Activated T-cell treated with anti-CD3 and anti-CD28 coated beads, Interleukin-2, amount 50 U/mL, for 24 hours (primary cell): ENCODE data around the gene ZFP36L2.

Experiments
- DNase-seq: peaks from one replicate; pipeline ENCODE4 v3.0.0-alpha.2; 2020
- H3K27ac Mint-ChIP-seq: 2 replicates; pipeline ENCODE4 v1.8.0; 2020; ENCODE audit warnings: mild to moderate bottlenecking, mixed read lengths
- H3K27me3 Mint-ChIP-seq: 2 replicates; pipeline ENCODE4 v1.8.0; 2020; ENCODE audit warnings: mixed read lengths
- H3K36me3 Mint-ChIP-seq: 2 replicates; pipeline ENCODE4 v1.8.0; 2020; ENCODE audit warnings: low read depth, mixed read lengths
- H3K4me1 Mint-ChIP-seq: 2 replicates; pipeline ENCODE4 v1.8.0; 2020; ENCODE audit warnings: low read depth, mixed read lengths
- H3K4me3 Mint-ChIP-seq: 2 replicates; pipeline ENCODE4 v1.8.0; 2020; ENCODE audit warnings: mild to moderate bottlenecking, moderate library complexity, mixed read lengths
- H3K9me3 Mint-ChIP-seq: 2 replicates; pipeline ENCODE4 v1.8.0; 2020; ENCODE audit warnings: mixed read lengths

Gene ZFP36L2

DNA sequence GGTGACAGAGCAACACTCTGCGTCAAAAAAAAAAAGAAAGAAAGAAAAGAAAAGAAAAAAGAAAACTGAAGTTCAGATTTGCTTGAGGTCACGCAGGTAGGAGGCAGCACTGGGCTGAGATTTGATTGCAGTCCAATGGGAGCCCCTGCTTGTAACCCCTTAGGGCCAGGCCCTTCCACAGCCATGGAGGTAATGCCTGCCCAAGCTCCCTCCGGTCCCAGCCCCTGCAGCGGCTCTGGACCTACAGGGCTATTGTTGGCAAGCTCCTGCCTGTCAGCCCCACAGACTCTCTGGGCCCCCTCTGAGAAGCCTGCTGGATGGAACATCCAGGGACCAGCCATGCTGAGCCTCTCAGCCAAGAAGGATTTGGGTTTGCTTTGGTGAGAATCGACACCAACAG is 12.2 kb downstream of the ZFP36L2 start:
- Mint-ChIP-seq H3K27me3 (no peaks in the 10 kb centered on the region), H3K36me3 (no peaks in the 10 kb centered on the region), H3K27ac (no peak overlapping the region), H3K4me1 (peaks cover 44% of the 10 kb centered on the region), H3K9me3 (no peaks in the 10 kb centered on the region), H3K4me3 (no peak overlapping the region)
- no peak for DNase-seq

DNA sequence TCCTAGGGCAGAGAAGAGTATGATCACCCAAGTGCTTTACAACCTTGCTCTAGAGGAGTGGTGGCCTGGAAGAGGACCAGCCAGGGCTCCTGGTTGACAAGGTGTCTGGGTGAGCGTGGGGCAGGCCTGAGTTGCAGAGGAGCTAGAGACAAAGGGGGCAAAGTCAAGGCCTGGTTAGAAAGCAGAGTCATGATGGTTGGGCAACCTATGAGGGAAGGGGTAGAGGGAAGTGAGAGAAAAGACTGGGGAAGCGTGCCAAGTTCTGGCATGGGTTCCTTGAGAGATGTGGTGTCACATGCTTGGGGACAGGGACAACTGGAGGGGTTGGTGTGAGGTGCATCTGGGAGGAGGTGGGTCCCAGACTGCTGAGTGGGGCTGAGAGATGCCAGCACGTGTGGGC is 13.5 kb downstream of the ZFP36L2 start:
- peaks cover 32% of the 10 kb centered on the region for H3K4me1 Mint-ChIP-seq

GRCh38 chr2:43212216-43212835 is 14.1 kb downstream of the ZFP36L2 start:
- DNase-seq: no peak
- Mint-ChIP-seq H3K4me1 (peaks cover 31% of the 10 kb centered on the region), H3K4me3 (no peak overlapping the region), H3K36me3 (no peaks in the 10 kb centered on the region), H3K27ac (no peak overlapping the region), H3K9me3 (no peaks in the 10 kb centered on the region), H3K27me3 (no peaks in the 10 kb centered on the region)

More for the DNA sequence above, 13.5 kb downstream of the ZFP36L2 start:
- Mint-ChIP-seq H3K27ac (no peak overlapping the region), H3K4me3 (no peak overlapping the region), H3K36me3 (no peaks in the 10 kb centered on the region), H3K9me3 (no peaks in the 10 kb centered on the region), H3K27me3 (no peaks in the 10 kb centered on the region)
- no peak for DNase-seq

- H3K4me1 Mint-ChIP-seq: peaks cover 32% of the 10 kb centered on the region
- DNase-seq: no peak
- H3K36me3 Mint-ChIP-seq: no peaks in the 10 kb centered on the region
- H3K27ac Mint-ChIP-seq: no peak overlapping the region
- H3K9me3 Mint-ChIP-seq: no peaks in the 10 kb centered on the region
- H3K4me3 Mint-ChIP-seq: no peak overlapping the region
- H3K27me3 Mint-ChIP-seq: no peaks in the 10 kb centered on the region
Observed at GRCh38 chr2:43210467-43211303, 15.7 kb downstream of the ZFP36L2 start.

GRCh38 chr2:43210125-43210466 is 16.3 kb downstream of the ZFP36L2 start:
- H3K4me3 Mint-ChIP-seq: no peak overlapping the region
- DNase-seq: no peak
- H3K36me3 Mint-ChIP-seq: no peaks in the 10 kb centered on the region
- peak overlapping the region; percentile 44 for H3K27ac Mint-ChIP-seq
- no peaks in the 10 kb centered on the region for H3K27me3 Mint-ChIP-seq
- peaks cover 32% of the 10 kb centered on the region for H3K4me1 Mint-ChIP-seq
- H3K9me3 Mint-ChIP-seq: no peaks in the 10 kb centered on the region

- H3K27me3 Mint-ChIP-seq: no peaks in the 10 kb centered on the region
- peaks cover 34% of the 10 kb centered on the region for H3K4me1 Mint-ChIP-seq
- no peak for DNase-seq
- H3K9me3 Mint-ChIP-seq: no peaks in the 10 kb centered on the region
- H3K36me3 Mint-ChIP-seq: no peaks in the 10 kb centered on the region
- no peak overlapping the region for H3K27ac Mint-ChIP-seq
- no peak overlapping the region for H3K4me3 Mint-ChIP-seq
Observed at GRCh38 chr2:43209204-43209717, 17.1 kb downstream of the ZFP36L2 start.

DNA sequence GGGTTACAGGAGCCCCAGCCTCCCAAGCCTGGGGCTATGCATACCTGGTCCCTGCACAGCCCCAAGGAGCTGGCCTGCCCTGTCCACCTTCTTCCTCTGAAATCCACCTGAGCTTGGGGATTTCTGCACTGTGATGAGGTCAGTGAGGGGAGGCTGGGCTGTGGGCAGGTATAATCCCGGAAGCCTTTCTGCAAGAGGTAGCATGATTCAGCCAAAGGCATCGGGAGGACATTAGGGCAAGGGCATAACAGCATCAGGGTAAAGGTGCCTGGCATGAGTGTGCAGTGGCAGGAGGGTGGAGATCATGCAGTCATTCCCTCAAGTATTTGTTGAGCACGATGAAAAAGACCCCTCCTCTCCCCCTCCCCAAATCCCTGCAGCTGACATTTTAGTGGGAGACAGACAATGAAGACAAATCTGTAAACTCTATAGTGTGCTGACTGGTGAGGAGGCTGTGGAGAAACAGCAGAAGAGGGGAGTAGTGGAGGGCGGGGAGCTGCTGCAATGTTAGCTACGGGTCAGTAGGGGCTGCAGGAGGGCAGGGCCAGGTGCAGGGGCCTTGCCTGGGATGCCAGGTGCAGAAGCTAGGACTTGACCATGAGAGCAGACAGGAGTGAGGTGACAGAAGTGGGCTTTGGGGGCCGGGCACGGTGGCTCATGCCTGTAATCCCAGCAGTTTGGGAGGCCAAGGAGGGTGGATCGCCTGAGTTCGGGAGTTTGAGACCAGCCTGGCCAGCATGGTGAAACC is 18.7 kb downstream of the ZFP36L2 start:
- Mint-ChIP-seq H3K27ac (no peak overlapping the region), H3K4me1 (peaks cover 30% of the 10 kb centered on the region), H3K4me3 (no peak overlapping the region), H3K9me3 (no peaks in the 10 kb centered on the region), H3K27me3 (no peaks in the 10 kb centered on the region), H3K36me3 (no peaks in the 10 kb centered on the region)
- no peak for DNase-seq

DNA sequence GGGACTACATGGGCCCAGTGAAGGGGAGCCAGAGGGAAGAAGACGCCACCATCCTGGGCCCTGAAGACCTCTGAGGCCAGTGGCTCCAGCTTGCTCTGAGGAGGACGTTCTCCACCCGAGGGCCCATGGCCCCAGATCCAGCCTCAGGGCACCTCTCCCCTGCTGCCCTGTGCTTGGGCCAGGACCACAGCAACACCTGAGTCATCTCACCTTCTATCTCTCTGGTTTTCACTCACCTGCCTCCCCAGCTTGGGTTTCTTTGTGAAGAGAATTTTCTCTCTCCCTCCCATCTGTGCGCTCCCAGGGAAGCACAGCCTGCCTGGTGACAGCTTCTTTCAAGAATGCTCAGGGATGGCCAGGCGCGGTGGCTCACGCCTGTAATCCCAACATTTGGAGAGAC is 19.8 kb downstream of the ZFP36L2 start:
- H3K27ac Mint-ChIP-seq: no peak overlapping the region
- H3K9me3 Mint-ChIP-seq: no peaks in the 10 kb centered on the region
- H3K4me3 Mint-ChIP-seq: no peak overlapping the region
- no peak for DNase-seq
- no peaks in the 10 kb centered on the region for H3K27me3 Mint-ChIP-seq
- peaks cover 26% of the 10 kb centered on the region for H3K4me1 Mint-ChIP-seq
- H3K36me3 Mint-ChIP-seq: no peaks in the 10 kb centered on the region

DNA sequence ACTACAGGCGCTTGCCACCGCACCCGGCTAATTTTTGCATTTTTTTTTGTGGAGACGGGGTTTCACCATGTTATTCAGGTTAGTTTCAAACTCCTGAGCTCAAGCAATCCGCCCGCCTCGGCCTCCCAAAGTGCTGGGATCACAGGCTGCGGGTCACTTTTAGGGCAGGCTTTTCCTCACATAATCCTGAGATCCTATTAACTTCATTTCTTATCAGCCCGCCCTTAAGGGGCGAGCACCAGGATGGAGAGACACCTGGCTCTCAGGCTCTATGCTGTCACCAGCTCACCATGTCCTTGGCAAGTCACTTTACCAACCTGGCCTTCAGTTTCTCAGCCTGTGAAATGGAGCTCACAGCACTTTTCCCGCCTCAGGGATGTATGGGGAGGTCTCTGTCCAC is 23.0 kb downstream of the ZFP36L2 start:
- H3K9me3 Mint-ChIP-seq: no peaks in the 10 kb centered on the region

DNA sequence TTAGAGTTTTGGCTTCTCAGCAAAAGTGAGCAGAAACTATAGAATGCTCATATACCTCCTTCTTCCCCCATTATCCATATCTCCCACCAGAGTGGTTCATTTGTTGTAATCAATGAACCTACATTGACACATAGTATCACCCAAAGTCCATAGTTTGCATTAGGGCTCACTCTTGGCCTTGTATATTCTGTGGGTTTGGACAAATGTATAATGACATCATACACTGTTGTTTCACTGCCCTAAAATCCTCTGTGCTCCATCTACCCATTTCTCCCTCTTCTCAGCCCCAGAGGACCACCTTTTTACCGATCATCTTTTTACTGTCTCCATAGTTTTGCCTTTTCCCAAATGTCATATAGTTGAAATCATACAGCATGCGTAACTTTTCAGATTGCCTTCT is 24.1 kb downstream of the ZFP36L2 start:
- no peak for DNase-seq
- no peaks in the 10 kb centered on the region for H3K36me3 Mint-ChIP-seq
- H3K9me3 Mint-ChIP-seq: no peaks in the 10 kb centered on the region
- H3K4me3 Mint-ChIP-seq: no peak overlapping the region
- H3K27me3 Mint-ChIP-seq: no peaks in the 10 kb centered on the region
- no peak overlapping the region for H3K27ac Mint-ChIP-seq
- H3K4me1 Mint-ChIP-seq: peaks cover 22% of the 10 kb centered on the region

More for the DNA sequence above, 23.0 kb downstream of the ZFP36L2 start:
- no peaks in the 10 kb centered on the region for H3K27me3 Mint-ChIP-seq
- DNase-seq: no peak
- no peaks in the 10 kb centered on the region for H3K36me3 Mint-ChIP-seq
- no peak overlapping the region for H3K27ac Mint-ChIP-seq
- peaks cover 25% of the 10 kb centered on the region for H3K4me1 Mint-ChIP-seq
- no peak overlapping the region for H3K4me3 Mint-ChIP-seq

DNA sequence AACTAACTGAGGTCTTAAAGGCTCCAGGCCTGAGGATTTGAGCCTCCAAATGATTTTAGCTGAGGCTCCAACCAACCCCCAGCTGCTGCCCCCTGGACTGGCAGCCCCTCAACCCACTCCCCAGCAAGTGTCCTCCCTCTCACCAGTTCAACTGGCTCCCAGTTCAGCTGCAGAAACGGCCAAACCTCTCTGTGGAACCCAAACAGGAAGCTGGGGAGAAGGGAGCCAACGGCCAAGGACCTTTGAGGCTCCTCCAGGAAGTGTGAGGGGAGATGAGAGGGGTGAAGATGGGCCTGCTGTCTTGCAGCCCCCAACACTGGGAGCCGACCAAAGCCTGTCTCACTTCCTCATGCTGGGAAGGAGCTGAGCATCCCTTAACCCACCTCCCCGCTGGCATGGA is 24.9 kb downstream of the ZFP36L2 start:
- Mint-ChIP-seq H3K27me3 (no peaks in the 10 kb centered on the region), H3K36me3 (no peaks in the 10 kb centered on the region), H3K27ac (no peak overlapping the region), H3K4me1 (peaks cover 28% of the 10 kb centered on the region), H3K4me3 (no peak overlapping the region), H3K9me3 (peaks cover 1% of the 10 kb centered on the region)
- DNase-seq: no peak

- Mint-ChIP-seq H3K36me3 (no peaks in the 10 kb centered on the region), H3K4me3 (no peak overlapping the region), H3K9me3 (peaks cover 2% of the 10 kb centered on the region), H3K27ac (no peak overlapping the region), H3K4me1 (peaks cover 30% of the 10 kb centered on the region), H3K27me3 (no peaks in the 10 kb centered on the region)
- no peak for DNase-seq
Observed at GRCh38 chr2:43201016-43201415, 25.4 kb downstream of the ZFP36L2 start.

- Mint-ChIP-seq H3K4me3 (no peak overlapping the region), H3K9me3 (peaks cover 2% of the 10 kb centered on the region), H3K4me1 (peaks cover 38% of the 10 kb centered on the region), H3K27me3 (no peaks in the 10 kb centered on the region), H3K27ac (no peak overlapping the region), H3K36me3 (no peaks in the 10 kb centered on the region)
- DNase-seq: no peak
Observed at GRCh38 chr2:43199492-43200488, 26.6 kb downstream of the ZFP36L2 start.

DNA sequence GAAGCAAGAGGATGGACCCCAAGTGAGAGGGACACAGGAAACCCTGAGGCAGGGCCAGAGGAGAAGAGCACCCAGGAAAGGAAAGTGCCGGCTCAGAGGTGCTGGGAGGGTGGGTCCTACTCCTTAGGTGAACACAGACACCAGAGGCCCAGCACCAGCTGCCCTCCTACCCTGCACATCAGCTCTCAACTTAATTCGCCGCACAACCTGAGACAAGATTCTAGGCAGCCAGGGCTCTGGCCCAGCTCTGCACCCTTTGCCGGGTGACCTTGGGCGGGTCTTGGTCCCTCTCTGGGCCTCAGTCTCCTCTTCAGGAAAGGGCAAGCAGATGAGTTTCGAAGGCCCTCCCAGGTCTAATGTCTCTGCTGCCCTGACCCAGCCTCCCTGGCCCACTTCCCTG is 28.1 kb downstream of the ZFP36L2 start:
- H3K36me3 Mint-ChIP-seq: no peaks in the 10 kb centered on the region
- no peak overlapping the region for H3K4me3 Mint-ChIP-seq
- DNase-seq: no peak
- H3K27me3 Mint-ChIP-seq: no peaks in the 10 kb centered on the region
- H3K27ac Mint-ChIP-seq: peak overlapping the region; percentile 69
- H3K4me1 Mint-ChIP-seq: peaks cover 53% of the 10 kb centered on the region
- H3K9me3 Mint-ChIP-seq: peaks cover 2% of the 10 kb centered on the region
